GM19438 (cell line): ENCODE measurements around the gene GALNT18.

Experiments used
- ATAC-seq: cut with Tn5 transposase; IDR thresholded peaks from one replicate; pipeline ENCODE4 v1.9.1; 2021; ENCODE audit warnings: low read depth; ENCODE audit not compliant: unreplicated experiment

Gene GALNT18

DNA sequence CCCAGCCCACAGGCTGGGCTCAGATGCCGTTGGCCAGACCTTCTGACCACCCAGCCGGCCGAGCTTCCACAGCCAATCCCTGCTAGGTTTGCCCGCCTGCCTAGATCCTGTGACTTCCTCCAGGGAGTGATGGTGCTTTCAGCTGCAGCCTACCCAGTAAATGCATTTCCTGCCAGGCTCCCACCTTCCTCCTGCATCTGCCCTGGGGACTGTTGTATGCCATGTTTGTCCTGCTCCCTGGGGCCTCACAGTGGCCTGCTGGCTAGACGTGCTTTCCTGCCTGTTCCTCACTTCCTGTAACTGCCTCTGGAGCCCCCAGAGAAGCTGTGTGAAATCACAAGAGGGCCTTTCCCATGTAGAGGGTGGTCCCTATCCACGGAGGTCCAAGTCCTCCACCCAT lies 86.2 kb downstream of the GALNT18 start:
- no peak for ATAC-seq

DNA sequence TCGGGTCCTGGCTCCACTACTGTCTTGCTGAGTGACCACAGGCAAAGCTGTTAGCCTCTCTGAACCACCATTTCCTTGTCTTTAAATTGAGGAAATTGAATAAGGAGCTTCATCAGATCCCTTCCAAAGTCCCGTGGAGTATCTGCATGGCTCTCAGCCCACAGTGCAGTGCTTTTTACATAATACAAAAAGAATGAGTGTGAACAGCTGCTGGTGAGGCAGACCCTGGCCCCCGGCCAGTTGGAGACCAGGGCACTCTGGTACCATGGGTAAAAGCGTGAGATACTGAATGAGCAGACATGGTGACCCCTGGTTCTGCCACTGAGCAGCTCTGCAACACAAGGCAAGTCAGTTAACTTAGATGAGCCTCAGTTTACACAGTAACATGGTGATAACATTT lies 86.8 kb downstream of the GALNT18 start:
- ATAC-seq: no peak

DNA sequence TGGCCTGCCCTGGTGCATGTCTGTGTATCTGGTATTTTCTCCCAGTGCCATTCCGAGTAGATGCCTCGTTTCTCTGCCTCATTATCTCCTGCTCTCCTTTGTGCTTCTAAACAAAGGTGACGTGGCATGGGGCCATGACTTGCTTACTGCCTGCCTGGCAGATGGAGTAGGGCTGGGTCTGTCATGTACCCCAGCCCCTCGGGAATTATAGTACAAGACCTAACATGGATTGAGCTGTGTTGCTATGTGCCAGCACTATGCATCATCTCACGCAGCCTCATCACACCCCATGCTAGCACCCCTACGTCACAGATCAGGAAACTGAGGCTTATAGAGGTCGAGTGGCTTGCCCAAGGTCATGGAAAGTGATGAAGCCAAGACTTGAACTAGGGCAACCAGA lies 88.1 kb downstream of the GALNT18 start:
- no peak for ATAC-seq

DNA sequence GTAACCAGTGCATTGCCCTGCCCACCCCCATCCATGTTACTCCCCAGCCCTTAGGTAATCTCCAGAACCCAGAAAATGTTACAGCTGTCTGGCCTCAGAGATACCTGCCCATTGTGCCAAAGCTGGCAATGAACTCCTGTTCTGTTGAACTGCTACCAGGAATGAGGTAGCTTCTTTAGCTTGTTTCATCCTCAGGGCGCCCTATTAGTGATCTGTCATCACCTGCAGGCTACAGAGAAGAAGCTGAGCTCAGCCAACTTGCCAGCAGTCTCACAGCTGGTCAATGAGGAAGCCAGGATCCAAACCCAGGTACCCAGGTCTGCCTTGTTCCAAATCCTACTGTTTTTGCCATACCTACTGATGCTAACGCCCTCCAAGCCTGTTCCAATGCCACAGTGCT lies 88.7 kb downstream of the GALNT18 start:
- ATAC-seq: no peak

DNA sequence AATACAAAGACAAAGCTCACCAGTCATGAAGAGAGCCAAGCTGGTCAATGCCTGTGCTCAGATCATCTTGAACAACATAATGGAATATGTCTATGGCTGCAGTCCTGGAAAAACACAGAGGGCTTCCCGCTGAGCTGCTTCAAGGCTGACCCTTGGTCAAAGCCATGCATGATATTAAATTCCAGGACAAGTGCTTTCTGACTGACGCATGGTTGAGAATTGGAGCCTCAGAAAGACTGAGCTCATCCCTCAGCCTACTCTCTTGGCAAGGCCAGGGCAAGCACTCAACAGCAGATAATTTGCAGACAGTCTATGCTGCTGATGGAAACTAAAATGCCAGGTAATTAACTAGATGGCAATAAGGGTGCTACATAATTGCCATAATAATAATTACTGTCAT lies 89.2 kb downstream of the GALNT18 start:
- ATAC-seq: no peak

DNA sequence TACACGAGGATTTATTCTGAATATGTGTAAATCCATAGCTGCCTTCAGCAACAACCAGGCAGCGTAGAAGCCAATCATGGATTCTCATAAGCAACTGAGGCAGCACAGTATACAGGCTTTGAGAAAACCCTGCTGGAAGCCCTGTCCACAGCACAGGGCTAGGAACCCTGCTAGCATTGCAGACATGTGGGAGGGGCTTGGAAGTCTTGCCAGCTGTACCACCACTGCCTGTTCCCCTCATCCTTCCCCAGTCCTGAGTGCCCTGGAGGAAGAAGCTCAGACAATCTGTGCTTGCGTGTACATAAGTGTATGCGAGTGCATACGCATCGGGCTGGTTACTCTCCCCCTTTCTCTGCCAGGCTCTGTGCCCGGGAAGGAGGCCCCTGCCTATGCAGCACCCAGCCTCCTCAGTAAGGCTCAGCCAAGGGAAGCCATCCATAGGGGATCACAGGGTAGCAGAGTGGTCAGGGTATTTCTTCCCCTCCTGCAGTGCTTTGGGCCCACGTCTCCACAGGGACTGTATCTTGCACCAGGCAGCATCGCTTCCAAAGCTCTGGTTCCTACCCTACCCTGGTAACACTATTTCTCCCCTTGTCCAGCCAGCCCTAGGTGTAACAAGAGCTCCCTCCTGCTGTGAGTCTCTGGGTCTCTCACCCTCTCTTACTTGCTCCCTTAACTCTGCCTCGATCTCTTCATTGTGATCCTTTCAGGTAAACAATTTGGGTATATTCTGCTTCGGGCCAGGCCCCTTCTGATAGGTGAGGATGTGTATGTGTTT lies 90.5 kb downstream of the GALNT18 start:
- no peak for ATAC-seq

DNA sequence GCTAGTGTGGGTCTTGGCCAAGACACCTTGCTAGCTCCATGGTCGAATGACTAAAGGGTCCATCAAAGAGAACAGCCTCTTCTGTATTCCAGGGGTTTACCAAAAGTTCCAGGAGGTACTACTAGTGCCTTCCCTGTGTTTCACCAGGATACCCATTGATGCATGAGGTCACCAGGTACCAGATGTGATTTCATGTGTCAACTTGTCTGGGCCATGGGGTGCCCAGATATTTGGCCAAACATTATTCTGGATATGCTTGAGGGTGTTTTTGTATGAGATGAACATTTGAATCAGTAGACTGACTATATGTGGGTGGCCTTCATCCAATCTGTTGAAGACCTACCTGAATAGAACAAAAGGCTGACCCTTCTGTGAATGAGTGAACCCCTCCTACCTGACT lies 92.8 kb downstream of the GALNT18 start:
- ATAC-seq: no peak

DNA sequence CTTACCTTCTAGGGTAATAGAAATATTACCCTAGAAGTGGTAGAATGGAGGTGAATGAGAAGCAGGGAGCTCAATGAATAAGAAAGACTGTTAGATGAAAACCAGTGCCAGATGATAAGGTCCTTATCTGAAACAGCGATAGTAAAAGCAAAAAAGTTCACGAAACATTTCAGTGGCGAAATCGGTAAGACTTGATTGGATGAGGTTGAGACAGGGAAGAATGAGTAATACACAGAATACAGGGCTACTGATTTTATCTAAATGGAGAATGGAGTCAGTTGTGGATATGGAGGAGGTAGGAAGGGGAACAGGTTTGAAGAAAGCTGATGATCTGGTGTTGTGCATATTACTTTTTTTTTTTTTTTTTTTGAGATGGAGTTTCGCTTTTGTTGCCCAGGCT lies 96.5 kb downstream of the GALNT18 start:
- ATAC-seq: no peak

DNA sequence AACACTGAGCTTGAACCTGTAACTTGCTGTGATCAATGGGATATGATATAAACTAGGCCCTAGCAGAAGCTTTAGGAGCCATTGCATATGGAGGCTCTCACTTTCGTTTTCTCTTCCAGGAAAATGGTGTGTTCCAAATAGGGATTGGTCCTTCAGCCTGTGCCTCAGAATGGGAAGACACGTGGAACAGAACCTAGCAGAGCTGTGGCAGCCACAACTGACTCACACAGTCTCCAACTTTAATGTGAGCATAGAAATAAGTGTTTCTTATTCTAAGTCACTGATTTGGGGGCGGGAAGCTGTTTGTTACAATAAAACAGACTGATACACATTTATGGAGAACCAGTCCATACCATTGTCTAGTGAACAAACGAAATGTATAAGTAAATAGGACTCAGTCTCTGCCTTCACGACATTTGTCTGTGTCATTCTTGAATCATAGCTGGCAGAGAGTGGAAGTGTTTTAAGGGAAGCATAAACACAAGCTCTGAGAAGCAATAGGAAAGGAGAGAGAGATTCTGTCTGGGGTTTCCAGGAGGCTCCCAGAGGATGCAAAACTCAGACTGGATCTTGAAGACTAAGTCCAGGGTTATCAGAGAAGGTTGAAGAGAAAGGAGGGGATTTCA lies 97.3 kb downstream of the GALNT18 start:
- ATAC-seq: no peak

DNA sequence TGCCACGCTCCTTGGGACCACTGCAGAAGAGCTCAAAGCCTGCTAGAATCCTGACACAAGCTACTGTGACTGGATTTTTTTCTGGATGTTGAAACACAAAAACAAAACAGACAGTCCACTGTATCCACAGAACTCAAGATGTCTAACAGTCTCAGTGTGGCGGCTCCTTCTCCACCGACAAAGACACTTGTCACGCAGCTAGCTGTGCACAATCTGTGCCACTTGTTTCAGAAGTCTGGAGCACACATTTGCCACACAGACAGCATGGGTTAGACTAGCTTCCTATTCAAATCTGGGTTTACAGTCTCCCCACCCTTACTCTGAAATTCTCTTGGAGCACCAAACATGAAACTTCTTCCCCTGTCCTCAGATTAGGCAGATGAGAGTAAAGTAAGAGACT lies 99.2 kb downstream of the GALNT18 start:
- no peak for ATAC-seq

DNA sequence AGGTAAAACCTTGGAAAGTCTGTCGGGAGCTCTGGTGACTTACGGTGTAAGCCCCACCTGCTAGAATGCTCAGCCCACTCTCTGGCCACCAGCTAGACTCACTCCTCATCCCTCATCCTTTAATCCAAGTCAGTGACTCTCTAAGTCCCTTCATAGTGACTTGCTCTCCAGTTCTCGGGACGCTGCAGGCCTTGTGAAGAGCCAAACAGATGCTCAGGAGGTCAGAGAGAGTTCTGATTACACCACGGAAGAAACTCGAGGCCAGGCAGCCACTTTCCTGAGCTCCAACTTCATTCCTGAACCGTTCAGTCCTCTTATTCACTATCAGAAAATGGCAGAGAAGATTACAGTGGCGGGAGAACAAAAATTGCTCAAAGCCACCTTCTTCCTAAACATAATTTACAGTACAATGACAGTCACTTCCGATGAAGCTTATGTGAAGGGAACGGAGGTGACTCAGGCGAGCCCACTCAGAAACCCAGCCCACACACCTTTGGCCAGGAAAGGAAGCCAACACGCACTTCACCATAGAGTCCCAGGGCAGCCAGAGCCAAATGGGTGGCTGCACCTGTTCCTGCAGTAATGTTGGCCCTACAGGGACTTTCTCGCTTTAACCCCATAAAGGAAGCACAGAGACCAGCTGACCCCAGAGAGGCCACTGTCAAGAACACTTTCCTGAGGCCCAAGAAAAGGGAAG lies 100.4 kb downstream of the GALNT18 start:
- no peak for ATAC-seq

DNA sequence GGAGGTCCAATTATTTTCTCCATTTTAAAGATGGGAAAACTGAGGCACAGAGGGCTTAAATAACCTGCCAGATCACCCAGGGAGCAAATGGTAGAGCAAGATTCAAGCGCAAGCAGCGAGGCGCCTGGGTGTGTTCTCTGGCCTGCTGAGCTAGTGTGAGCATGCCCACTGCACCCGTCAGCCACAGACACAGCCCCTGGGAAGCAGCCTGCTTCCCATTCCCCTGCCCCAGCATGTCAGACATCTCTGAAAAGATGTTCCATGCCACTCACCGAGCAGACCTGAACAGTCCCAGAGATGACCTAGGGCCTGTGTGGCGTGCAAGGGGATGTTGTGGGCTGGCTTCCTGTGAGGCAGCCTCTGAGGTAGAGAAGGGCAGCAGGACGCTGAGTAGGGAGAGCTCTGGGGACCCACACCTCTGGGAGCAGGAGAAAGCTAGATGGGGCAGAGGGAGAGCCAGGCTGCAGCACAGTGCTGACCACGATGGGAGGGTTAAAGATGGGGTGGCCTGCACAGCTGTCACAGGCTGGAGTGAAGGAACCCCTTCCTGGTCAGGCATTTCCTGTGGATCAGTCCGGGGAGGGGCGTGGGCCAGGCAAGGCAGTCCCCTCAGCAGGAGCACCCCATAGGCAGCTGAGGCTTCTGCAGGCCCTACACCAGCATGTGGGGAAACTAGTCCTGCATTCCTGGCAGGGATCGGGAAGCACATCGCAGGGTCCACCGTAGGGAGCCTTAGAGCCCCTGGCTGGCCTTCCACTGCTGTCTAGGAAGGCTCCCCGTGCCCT lies 101.4 kb downstream of the GALNT18 start:
- ATAC-seq: no peak

DNA sequence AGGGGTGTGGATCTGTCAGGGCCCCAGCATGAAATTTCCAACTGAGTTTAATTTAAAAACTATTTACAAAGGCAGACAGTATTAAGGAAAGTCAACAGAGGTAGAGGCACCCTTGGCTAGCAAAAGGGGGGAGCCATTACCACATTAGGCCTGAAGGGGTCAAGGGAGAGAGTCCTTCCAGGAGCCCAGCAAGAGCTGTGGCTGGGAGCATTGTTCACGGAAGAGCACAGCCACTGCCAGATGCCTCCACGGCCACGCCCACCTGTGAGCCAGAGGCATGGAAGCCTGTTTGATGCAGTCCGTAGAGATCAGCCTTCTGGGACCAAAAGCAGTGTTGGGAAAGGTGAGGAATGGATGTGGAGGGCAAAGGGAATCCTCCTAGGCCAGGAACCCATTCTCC lies 102.6 kb downstream of the GALNT18 start:
- no peak for ATAC-seq

DNA sequence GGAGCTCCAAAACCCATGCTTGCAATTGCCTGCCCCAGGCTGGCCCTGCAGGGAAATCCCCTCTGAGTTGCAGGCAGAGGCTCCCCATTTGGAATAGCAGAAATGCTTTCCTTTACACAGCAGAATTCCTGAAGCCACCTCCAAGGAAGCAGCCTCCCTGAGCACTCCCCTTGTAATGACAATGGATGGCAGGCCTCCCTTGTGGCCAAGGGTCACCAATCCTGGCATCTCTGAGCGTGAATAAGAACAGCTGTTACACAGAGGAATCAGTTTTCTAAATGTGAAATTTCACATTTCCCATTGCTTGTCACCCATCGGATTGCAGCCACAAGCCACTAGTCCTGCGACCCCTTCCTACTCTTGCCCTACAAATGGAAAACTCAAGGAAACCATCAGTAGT lies 107.6 kb downstream of the GALNT18 start:
- no peak for ATAC-seq

DNA sequence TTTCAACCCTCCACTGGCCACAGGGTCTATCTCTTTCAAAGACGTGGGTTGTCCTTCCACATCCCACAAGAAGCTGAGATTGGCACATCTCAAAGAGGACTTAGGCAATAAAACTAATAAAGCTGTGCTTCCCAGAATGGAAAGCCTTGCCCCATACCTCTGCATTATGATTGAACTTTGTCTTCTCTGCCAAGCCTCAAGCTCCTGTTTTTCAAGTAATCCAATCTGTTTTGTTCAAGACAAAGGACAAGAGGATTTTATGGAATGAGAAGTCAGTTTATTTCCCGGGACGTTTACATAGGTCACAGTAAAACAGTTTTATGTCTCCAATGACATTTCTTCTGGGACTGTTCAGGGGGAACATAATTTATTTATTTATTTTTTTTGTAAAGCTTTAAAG lies 108.4 kb downstream of the GALNT18 start:
- ATAC-seq: no peak

DNA sequence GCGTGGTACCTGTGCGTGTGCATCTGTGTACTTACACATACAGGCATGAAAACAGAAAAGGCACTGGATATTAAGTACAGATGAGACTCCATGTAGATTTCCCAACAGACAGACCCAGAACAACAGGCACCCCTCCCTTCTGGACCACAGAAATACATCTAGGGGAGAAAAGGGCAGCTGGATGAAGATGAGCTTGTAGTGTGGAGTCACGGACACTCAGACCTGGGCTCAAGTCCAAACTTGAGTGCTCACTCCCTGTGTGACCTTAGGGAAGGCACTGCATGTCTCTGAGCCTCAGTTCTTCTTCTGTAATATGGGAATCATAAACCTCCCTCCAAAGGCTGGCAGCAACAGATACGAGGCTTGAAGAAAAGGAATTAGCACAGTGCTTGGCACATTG lies 108.9 kb downstream of the GALNT18 start:
- no peak for ATAC-seq

DNA sequence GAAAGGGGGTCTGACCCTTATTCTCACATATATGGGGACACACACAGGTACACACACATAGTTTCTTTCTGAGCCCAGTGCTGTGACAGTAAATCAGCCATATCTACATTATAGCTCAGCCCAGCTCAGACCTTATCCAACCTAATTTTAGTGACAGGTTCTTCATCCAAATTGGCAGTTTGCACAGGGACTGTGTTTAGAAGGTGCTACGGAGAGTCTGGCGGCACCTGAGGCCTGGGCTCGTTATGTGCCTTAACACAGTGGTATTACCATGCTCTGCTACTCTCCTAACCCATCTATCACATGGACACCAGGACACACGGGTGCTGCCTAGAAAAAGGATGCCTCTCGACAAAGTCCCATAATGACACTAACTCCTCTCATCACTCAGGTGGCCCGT lies 109.3 kb downstream of the GALNT18 start:
- no peak for ATAC-seq

DNA sequence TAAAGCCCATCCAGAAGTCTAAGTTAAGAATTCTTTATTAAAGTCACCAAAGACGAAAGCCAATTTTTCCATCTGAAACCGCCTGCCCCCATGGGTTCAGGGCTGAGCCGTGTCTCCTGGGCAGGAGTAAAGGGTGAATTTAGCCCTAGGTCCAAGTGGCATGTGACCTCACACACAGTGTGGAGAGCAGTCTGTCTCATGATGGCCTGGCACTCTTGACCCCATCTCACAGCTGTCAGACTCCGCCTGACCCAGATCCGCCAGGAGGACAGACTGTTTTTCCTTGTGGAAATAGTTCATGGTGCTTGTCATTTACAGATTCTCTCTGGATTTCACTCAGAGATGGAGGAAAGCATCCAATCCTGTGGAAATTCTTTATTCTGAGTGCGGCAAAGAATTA lies 109.7 kb downstream of the GALNT18 start:
- ATAC-seq: no peak

DNA sequence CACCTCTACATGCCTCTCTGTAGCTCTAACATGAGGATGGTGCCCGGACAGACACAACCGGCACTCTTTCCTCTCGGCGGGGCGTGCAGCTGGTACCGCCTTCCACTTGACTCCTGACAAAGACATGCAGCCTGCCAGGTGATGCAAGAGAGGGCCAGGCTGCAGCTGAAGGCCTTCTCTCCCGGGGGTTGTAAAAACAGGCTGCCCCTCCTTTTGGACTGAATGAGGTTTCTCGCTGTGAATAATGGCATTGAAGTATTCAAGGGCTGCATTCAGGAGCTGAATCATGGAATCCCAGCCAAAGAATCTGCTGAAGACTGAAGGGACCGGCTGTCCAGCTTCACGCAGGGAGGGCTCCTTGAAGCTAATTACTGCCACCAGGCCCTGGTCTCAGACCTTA lies 110.9 kb downstream of the GALNT18 start:
- no peak for ATAC-seq

DNA sequence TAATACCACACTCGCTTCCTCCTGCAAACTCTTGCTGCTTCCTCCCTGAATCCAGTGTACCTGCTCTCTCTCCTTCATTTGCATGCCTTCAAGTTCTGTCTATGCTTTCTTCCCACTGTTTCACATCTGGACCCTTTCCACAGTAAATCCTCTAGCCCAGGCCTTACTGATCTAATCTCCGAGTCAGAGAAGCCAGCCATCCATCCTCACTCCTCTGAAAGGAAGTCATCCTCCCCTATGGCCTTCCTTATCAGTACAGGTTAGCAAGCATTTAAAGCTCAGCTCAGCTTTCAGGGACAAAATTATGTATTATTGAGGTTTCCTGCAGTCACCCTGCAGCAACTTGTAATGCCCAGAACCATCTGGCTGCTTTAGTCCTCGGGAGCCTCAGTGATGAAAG lies 116.1 kb downstream of the GALNT18 start:
- ATAC-seq: no peak

DNA sequence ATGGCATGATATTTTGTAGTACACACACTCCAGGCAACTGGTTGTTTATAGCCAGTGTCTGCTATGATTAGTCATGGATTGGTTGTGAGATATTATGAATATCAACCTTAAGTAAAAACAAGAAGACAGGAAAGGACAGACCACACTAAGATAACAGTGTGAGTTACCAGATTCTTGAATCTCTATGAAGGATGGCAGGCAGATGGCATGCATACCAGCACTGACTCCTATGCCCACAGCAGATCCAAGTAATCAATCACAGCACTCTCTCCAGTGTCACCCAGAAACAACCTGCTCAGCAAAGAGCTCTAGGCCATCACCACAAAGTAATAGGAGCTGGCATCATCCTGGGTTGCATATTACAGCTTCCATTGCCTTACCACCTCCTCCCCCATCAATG lies 116.6 kb downstream of the GALNT18 start:
- no peak for ATAC-seq
